ENCODE results near the gene ANKS3. TPM values are rescaled to one million over a fixed set of nuclear protein-coding genes. Genes with fewer than 3 reads are reported as not detected.

ANKS3 gene
- total RNA-seq, 2 donors from 2014 or later = 6.7 to 13.5 TPM

- no peaks in the 10 kb centered on the region for H3K27me3 ChIP-seq
Observed at GRCh38 chr16:4776141-4776705, 42.2 kb upstream of the ANKS3 start.

DNA sequence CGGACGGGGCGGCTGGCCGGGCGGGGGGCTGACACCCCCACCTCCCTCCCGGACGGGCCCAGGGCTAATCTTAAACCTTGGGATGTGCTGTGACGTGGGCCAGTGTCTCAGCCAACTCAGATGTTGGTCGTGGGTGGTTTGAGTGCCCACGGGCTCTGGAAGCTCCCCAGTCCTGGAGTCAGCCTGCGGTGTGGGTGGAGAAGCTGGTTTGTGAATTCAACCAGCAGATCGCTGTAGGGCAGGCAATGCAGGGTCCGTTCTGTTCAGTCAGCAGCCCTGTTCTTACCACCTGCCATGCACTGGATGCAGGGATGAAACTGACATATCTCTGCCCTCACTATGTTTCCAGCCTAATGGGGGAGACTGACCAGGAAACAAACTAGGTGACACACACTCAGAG, 40.9 kb upstream of the ANKS3 start:
- TF ChIP-seq, protein P1, sequence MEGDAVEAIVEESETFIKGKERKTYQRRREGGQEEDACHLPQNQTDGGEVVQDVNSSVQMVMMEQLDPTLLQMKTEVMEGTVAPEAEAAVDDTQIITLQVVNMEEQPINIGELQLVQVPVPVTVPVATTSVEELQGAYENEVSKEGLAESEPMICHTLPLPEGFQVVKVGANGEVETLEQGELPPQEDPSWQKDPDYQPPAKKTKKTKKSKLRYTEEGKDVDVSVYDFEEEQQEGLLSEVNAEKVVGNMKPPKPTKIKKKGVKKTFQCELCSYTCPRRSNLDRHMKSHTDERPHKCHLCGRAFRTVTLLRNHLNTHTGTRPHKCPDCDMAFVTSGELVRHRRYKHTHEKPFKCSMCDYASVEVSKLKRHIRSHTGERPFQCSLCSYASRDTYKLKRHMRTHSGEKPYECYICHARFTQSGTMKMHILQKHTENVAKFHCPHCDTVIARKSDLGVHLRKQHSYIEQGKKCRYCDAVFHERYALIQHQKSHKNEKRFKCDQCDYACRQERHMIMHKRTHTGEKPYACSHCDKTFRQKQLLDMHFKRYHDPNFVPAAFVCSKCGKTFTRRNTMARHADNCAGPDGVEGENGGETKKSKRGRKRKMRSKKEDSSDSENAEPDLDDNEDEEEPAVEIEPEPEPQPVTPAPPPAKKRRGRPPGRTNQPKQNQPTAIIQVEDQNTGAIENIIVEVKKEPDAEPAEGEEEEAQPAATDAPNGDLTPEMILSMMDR (IDR thresholded peaks at IDR 0.05) = no peak
- H3K4me3 ChIP-seq = no peak overlapping the region
- H3K4me1 ChIP-seq = no peaks in the 10 kb centered on the region
- no peaks in the 10 kb centered on the region for H3K27me3 ChIP-seq
- no peak overlapping the region for H3K27ac ChIP-seq
- no peak for DNase-seq (ENCODE audit: low spot score)
- no peaks in the 10 kb centered on the region for H3K9me3 ChIP-seq
- H3K36me3 ChIP-seq = no peaks in the 10 kb centered on the region

More at GRCh38 chr16:4776141-4776705, 42.2 kb upstream of the ANKS3 start:
- Histone ChIP-seq H3K4me3 (no peak overlapping the region), H3K4me1 (no peaks in the 10 kb centered on the region), H3K9me3 (no peaks in the 10 kb centered on the region), H3K36me3 (no peaks in the 10 kb centered on the region), H3K27ac (no peak overlapping the region)
- DNase-seq (ENCODE audit: low spot score) = no peak
- TF ChIP-seq, protein P1 (IDR thresholded peaks at IDR 0.05) = no peak

DNA sequence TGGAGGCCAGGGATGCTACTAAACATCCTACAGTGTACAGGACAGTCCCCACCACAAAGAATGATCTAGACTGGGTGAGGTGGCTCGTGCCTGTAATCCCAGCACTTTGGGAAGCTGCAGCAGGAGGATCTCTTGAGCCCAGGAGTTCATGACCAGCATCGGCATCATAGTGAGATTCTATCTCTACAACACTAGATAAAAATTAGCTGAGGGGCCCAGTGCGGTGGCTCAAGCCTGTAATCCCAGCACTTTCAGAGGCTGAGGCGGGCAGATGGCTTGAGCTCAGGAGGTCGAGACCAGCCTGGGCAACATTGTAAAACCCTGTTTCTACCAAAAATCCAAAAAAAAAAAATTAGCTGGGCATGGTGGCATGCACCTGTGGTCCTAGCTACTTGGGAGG, 38.3 kb upstream of the ANKS3 start:
- no peak for DNase-seq (ENCODE audit: low spot score)
- no peaks in the 10 kb centered on the region for H3K27me3 ChIP-seq
- no peaks in the 10 kb centered on the region for H3K9me3 ChIP-seq
- H3K36me3 ChIP-seq = no peaks in the 10 kb centered on the region
- no peak overlapping the region for H3K4me3 ChIP-seq
- H3K4me1 ChIP-seq = peaks cover 0 to 11% of the 10 kb centered on the region in 2 donors
- no peak overlapping the region for H3K27ac ChIP-seq
- TF ChIP-seq, protein P1 (IDR thresholded peaks at IDR 0.05) = no peak

GRCh38 chr16:4771646-4772045, 37.6 kb upstream of the ANKS3 start:
- Histone ChIP-seq H3K36me3 (no peaks in the 10 kb centered on the region), H3K9me3 (no peaks in the 10 kb centered on the region), H3K4me3 (no peak overlapping the region), H3K4me1 (peaks cover 0 to 12% of the 10 kb centered on the region in 2 donors), H3K27ac (no peak overlapping the region), H3K27me3 (no peaks in the 10 kb centered on the region)
- no peak for DNase-seq (ENCODE audit: low spot score)
- TF ChIP-seq, protein P1 (IDR thresholded peaks at IDR 0.05) = no peak

GRCh38 chr16:4769306-4769638, 35.2 kb upstream of the ANKS3 start:
- H3K4me3 ChIP-seq = peak overlapping the region in 1 of 2 donors; percentile 100
- peak overlapping the region in 1 of 2 donors; percentile 74 for H3K27ac ChIP-seq
- TF ChIP-seq, protein P1 (IDR thresholded peaks at IDR 0.05) = no peak

More at GRCh38 chr16:4769306-4769638, 35.2 kb upstream of the ANKS3 start:
- H3K36me3 ChIP-seq = peaks cover 2% of the 10 kb centered on the region
- no peak for DNase-seq (ENCODE audit: low spot score)
- no peaks in the 10 kb centered on the region for H3K9me3 ChIP-seq
- H3K4me1 ChIP-seq = peaks cover 0 to 31% of the 10 kb centered on the region in 2 donors
- H3K27me3 ChIP-seq = no peaks in the 10 kb centered on the region
